NCI-H526 (cell line): ENCODE results near the gene CPXM2.

Experiments used
- DNase-seq, 2 experiments: peaks; one replicate each; lab custom pipeline; 2025; lab: John Stamatoyannopoulos, UW

Gene CPXM2

DNA sequence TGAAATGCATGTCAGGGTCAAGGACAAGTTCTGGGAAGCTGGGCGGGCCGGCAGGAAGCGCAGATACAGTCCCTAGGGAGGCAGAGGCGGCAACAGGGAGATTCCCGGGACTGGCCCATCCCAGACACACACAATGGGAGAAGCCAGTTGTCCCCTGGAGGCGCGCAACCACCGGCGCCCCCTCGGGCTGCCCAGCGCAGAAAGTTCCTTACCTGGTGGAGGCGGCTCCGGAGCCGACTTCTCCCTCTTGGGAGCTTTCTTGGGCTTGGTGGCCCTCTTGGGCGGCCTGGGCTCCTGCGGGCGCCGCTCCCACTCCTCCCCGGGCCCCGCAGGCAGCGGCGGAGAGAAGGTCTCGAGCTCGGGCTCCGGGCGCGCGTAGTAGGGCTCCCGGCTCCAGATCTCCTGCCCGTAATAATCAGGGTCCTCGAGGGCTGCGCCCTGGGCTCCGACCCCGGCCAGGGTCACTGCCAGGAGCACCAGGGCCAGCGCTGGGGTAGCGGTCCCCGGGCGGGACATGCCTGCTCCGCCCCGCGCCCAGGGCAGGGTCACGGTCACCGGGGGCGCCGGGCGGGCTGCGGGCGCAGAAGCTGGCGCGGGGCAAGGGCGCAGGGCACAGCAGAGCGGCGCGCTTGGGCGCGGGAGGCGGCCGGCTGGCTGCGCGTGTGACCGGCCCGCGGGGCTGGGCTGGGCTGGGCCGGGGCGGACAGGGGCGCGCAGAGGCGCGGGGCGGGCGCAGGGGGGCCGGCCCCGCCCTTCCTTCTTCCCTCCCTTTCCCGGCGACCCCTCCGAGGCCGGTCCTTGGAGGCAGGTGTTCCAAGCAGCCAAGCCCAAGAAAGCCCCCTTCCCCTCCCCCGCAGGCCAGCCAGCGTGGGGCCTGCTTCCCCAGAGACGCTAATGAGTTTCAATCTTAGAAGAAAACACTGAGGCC, at the start of gene CPXM2:
Gene CPXM2 (minus strand): TSS at position 664 of the 928 bp plus-strand sequence. CDS start 148 bp downstream, at position 516.
- peak in 1 of 2 experiments; percentile 36 for DNase-seq

DNA sequence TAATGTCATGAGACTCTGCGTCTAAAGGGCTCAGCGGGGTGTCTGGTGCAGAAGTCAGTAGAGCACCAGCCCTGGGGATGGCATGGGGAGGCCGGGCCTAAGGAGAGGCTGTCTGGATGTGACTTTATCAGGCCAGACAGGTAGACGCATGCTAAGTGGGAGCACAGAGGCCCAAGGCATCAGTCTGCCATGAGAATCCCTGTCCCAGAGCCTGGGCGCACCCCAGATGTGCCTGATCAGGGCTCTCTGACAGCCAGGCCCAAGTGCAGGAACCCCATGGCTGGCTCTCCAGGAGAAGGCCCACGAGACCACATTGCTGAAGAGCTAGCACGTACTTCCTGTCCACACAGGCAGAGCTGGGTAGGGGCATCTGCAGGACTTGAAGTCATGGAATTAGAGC, 48.0 kb upstream of the CPXM2 start:
- DNase-seq, result no peak

DNA sequence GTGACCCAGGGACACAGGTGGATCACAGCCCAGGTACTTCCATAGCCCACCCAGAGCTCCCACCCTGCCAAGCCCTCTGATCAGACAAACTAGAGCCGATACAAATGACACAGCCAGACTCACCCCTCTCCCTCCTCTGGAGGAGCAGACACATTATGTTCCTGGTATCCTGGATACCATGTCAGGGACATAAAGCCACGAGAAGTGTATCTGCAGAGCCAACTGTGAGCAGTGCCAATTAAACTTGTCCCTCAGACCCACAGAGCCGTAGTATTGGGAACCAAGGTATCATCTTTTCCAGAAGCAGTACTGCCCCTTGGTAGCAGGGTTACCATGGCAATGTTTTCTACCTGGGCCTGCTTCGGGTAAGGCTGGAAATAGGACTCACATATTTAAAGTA, 47.3 kb upstream of the CPXM2 start:
- DNase-seq, result no peak

DNA sequence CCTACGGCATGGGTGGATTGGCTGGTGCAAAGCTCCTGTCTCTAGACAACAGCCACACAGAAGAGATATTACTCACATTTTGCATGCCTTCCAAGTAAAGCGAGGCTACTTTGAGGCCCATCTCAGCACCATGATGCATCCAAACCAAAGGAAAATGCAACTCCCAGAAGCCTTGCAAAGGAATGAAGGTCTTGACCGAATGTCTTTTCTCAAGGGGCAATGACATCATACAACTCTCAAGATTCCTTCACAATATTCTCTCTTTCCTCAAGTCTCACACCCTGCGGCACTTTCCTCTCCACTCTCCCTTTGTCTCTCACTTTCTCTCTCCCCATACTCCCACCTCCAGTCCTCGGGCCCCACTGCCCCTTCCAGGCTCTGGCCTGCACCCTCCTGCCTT, 44.8 kb upstream of the CPXM2 start:
- DNase-seq, result no peak

DNA sequence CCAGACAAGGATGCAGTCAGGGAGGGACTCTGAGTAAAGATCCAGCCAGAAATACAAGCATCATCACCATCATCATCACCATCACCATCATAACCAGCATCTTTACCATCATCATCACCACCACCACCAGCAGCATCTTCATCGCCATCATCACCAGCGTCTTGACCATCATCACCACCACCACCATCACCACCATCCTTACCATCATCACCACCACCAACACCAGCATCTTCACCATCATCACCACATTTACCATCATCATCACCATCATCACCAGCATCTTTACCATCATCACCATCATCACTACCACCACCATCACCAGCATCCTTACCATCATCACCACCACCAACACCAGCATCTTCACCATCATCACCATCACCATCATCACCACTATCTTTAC, 44.1 kb upstream of the CPXM2 start:
- no peak for DNase-seq

DNA sequence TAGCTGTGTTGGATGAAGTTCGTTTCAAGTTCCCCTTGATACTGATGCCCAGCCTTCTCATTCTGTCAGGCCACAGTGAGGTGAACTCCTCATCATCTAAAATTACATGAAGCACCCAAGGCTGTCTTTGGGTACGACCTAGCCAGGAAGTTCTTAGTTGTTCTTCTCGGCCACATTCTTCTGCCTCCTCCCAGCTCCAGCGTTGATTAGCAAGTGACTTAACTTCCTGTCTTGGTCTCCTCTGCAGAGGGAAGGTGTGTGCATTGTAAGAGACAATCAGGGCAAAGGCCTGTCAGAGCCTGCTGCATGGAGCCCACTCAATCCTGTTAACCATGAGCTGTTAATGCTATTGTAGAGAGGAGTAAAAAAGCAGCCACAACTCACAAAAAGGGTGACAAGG, 43.2 kb upstream of the CPXM2 start:
- DNase-seq, result no peak

DNA sequence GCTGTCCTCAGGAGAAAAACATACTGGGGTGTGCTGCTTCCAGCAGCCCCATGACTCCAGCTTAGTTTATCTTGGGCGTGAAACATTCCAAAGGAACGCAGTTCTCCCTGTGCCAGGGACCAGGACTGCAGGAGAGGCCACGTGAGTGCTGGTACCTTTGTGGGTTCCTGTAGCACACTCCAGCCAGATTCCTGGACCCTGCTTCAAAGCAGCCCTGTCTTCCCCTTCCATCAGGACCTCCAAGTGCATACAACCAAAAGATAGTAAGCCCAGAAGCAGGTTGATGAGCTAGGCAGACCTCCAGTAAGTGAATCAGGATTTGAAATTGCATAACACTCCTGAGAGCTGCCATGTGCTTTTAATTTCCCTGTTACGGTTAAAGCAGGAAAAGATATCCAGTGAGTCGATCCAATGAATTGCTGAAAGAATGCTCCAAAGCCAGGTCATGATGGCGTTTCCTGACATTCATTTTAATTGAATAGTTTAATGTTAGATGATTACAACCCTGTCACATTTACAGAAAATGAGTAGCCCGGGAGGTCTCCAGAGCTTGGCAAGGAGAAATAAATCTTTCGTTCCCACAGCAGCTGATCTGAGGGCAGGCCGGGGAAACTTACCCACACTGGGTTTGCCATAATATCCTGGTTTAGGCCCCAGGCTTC, 38.9 kb upstream of the CPXM2 start:
- DNase-seq, result no peak

DNA sequence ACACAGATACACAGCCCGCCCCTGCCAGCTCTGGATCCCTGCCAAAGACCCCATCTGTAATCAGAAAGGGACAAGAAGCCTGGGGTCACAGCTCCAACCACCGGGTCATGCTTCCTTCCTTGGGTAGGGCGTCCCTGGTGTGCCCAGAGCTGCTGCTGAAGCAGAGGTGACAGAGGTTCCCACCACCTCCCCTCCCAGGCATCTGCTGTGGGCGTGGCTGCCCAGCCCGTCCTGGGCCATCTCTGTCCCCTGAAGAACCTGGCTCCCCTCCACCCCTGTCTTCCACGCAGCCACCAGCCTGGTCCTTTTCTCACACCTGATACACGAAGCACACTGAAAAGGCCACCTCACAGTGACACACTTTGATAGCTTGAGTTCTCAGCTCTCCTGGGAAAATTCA, 38.2 kb upstream of the CPXM2 start:
- DNase-seq, result no peak

DNA sequence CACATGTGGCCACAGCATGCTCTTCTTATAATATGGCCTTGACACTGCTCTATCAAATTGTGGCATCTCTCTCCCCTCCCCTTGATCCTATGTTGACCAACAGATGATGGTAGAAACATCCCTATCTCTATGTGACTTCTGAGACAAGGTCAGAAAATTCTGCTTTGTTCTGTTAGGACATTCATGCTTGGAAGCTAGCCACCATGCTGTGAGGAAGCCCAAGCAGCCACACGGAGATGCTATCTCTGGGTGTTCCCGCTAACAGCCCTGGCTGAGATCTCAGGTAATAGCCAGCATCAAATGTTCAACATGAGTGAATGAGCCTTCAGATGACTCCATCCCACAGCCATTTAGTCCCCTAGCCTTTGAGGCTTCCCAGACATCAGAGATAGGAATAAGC, 36.8 kb upstream of the CPXM2 start:
- no peak for DNase-seq

DNA sequence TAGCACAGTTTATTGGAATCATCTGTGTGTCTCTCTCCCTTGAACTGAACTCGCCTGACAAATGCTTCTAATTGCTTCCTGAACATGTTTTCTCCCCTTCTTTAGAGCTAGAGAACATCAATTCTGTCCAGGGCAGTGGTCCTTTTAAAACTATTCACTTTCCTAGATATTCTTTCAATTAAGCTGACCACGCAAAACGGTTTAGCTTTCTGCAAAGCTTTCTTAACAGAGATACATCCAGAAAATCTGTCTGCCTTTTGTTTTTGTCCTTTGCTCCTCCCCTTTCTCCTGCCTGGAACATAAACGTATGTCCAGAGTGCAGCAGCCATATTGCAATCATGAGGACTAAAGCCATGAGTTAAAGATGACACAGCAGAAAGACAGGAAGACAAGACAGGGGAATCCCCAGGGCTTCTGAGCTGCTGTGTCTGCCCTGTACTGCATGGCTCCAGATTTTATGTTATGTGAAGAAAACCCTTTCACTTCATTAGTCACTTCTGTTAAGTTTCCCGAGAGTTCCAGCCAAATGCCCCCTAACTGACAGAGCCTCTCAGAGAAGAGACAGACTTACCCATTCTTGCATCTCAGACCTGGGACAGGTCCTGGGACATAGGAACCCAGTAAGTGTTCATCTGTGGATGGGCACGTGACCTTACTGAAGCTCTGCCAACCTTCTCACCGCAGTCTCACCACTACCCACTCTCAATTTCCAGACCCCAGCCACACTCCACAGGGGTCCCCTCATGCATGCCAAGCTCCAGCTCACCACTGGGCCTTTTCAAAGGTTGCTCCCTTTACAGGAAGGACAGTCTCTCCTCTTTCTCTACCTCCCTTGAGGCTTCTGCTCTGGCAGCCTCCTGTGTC, 35.0 kb upstream of the CPXM2 start:
- DNase-seq, result no peak

DNA sequence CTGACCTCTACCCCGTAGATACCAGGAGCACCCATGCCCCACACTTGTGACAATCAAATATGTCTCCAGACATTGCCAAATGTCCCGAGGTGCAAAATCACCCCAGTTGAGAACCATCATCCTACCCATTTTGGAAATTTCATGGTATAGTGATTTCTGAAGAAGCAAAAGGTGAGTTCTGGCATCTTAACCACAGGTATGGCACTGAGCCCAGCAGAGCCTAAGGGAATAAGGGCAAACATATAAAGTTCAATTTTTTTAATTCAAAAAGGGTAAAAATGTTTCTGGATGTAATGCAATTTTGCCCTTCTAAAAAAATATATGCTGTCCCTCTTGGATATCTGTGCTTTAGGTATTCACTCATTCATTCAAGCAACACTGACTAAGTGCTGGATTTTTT, 30.5 kb upstream of the CPXM2 start:
- no peak for DNase-seq

DNA sequence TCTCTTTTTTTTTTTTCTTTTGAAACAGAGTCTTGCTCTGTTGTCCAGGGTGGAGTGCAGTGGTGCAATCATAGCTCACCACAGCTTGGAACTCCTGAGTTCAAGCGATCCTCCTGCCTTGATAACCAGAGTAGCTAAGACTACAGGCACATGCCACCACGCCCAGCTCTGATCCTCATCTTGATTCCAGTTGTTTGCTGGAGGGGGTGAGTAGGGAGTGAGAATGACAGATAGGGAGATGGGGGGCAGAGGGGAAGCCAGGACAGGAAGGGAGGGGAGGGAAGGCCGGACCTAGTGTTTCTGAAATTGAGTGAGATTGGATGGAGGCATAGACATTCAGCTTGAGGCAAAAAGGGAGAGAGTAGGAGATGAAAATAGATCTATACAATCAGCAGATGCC, 25.2 kb upstream of the CPXM2 start:
- DNase-seq, result no peak

DNA sequence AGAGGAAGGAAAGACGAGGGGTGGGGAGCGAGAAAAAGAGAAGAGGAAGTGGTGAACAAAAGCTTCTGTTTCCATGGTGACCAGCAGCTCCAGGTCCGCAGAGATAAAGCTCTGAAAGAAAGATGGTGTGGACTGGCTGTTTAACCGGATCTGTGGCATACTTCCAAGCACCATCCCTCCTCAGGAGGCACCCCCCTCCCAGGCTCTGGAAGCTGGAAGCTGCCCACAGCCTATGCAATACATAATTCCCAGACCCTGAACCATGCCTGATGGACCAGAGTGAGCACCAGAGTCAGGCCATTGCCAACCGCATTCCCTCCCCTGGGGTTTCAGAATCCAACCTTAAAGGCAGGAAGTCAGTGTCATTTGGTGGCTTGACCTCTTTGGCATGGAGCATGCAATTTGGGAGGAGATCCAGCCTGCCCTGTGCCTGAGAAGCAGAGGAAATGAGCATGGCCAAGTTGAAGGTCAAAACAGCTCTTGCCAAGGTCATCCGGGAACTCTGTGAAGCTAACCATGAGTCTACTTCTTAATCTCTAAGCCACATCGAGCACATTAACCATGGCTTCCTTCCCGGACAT, 22.2 kb upstream of the CPXM2 start:
- no peak for DNase-seq

DNA sequence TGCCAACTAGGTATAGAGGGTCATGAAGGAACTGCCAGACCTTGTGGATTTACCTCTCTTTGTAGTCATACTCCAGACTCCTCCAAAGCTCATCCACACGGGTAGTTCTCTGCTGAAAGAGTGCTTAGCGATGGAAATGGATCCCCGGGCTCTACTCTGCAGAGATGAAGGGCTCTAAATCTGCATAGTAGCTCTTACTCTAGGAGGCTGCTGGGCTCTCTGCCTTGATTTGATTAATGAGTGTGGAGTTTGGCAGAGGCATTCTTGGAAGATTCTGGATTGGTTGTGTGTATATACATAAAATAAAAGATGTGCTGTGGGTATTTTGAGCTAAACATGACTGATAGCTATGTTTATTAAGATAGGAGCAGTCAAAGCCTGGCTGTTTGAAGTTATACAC, 21.3 kb upstream of the CPXM2 start:
- DNase-seq, result peak in 1 of 2 experiments; percentile 23

DNA sequence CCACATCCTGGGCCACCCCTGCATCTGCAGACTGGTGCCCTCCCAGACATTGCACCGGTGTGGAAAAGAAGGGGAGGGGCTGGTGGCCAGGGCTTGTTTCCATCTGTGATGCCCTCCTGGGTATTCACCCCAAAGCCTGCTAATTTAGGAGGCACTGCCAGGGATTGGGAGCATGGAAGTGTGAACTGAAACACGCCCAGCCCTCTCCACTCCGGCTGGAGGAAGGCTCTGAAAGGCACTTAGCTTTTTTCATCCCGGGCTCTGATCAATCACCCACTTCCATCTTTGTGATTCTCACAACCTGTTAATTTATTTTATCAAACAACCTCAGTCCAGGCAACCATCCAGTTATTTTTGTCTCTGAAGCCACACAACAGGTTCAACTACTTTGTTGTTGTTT, 20.9 kb upstream of the CPXM2 start:
- DNase-seq, result no peak

DNA sequence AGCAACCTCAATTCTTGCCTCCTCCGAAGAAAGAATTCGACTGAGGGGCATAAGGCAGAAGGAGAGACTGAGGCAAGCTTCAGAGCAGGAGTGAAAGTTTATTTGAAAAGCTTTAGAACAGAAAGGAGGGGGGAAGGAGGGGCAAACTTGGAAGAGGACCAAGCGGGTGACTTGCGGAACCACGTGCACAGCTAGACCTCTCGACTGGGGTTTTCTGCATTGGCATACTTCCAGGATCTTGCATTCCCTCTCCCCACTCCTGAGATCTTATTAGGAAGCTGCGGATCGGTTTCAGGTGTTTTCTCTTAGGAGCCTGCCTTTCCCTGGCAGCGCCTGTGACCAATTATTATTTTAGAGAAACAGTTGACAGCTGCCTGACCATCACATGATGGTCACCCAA, 20.3 kb upstream of the CPXM2 start:
- DNase-seq, result no peak

DNA sequence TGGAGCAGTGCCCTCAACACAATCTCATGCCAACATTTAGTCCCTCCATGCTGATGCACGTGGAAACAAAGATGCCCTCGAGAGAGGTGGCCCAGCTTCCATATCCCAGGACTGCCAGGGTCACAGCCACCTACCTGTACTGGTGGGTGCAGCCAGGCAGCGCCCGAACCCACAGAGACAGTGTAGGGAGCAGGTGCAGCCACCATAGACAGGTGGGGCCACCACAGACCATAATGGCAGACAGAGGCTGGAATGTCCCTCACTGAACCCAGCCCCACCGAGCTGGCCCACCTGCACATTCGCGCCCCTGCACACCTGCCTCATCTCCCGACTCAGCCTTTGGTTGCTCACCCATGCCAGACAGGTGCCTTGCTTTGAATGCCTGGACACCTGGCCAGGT, 18.3 kb upstream of the CPXM2 start:
- DNase-seq, result peak; percentile 37 to 53

DNA sequence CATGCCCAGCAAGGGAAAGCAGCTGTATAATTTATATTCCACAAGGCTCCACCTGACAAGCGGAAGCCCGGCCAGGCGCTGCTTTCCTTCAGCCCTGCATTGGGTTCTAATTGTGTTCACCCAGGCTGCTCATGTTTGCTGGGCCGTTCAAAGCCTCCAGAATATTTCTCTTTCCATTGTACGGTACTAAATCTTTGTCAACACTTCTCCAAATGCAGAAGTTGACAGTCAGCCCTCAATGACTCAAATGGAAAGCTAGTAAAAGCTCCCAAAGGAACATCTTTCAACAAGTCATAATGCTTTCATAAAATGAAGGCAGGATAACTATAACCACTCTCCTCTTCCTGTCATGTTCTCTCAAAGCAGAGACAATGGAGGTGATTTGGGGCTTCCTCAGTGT, 17.8 kb upstream of the CPXM2 start:
- DNase-seq, result no peak

DNA sequence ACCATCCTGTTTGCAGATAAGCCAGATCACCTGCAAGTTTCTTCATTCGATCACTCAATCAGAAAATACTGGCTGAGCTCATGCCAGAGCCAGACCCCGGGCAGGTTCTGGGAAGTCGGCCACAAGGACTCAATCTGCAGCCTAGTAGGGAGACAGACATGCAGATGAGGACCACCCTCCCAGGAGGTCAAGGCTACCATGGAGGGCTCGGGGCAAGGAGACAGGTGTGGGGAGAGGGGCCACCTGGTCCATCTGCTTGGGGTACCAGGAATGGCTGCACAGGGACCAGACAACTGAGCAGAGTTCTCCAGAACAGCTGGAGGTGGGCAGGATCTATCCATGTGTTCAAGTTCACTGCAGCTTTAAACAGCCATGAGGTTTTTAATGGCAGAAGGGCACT, 16.8 kb upstream of the CPXM2 start:
- no peak for DNase-seq

DNA sequence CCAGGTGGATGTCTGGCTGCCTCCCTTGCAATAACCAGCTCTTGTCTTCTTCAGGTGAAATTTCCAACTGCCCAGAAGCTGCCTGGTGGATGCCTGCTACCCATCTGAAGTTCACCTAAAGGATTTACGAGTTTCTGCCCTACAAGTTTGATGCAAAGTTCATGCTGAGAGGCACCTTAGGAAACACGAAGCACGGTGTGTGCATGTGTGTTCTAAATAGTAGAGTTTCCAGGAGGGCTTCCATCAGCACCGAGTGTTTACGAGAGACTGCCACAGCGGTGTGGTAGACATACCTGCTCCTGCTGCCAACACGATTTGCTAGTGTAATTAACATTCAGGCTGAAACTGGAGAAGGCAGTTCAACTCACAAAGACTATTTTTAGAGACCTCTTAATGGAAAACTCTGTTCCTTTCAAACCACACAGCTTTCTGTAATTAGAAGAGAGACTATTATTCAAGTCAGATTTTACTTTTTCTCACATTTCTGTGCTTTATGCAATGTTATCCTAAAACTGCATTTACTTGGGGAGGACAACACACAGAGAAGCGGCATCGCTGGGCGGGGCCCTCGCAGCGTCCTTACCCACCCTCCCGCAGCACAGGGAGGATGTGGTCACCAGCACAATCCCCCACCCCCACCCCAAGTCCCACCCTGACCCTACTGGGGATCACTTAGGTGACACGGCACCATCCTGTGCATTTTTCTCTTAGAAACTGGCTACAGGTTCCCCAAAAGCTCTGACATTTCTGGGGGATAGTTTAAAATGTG, 15.5 kb upstream of the CPXM2 start:
- DNase-seq, result peak; percentile 61 to 73

DNA sequence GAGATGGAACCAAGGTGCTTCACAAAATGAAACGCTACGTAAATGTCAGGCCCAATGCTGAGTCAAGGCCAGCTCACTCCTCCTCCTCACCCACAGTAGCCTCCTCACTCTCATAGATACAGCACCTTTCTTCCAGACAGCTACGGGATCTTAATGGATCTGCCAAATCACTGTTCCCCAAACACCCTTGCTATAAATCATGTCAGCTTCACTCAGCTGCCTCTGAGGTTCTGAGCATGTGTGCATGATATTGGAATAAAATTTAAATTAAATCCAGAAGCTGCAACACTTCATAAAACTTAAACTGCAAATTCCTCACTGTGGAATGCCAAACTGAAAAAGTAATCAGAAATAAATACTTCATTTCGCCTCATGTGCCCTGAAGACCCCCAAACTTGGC, 14.7 kb upstream of the CPXM2 start:
- no peak for DNase-seq
